IPS-18c (cell line): ENCODE measurements around the gene YTHDF1.
A peak's percentile ranks its signal among the peaks of the same experiment; 100 is the strongest.

Source experiments
- H3K4me3 ChIP-seq: 2 replicates; pipeline ENCODE4 v1.7.0; 2013; ENCODE audit warnings: low read depth, mild to moderate bottlenecking, low read length, moderate library complexity; ENCODE audit not compliant: insufficient read depth
- H3K9me3 ChIP-seq: one replicate; pipeline ENCODE4 v1.6.1; 2013; ENCODE audit warnings: mild to moderate bottlenecking, low read length, moderate library complexity; ENCODE audit not compliant: control insufficient read depth, insufficient read depth

YTHDF1 gene

DNA sequence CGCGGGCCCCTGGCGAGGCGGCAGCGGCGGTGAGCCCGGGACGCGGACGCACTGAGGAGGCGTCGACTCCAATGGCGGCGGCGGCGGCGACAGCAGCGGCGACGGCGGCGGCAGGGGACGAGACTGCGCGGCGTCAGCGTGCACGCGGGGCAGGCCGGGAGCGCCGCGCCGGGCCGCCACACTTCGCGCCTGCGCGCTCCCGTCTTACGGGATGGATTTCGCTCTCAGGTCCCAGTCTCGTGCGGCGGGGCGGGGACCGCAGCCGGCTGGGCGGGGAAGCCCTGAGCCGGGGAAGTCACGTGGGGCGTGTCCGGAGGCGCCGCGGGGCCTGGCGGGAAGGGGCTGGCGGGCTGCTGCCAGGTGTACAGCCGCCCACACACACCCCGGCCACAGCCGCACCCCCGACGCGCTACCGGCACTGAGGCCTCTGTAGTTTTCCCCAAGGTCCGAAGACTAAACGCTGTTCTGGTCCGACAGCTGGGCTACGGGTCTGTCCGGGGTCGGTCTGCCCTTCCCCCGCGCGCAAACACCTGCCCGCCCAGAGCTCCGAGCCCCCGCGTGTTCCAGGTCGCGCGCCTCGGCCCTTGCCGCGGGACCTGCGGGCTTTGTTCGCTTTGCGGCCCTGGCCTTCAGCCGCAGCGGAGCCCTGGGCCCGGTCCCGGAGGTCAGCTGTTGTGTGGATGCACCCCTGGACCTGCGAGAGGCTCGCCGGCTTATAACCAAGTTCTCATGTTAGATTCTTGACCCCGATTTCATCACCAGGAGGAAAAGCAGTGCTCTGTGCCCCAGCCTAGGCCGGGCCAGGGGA lies at the start of gene YTHDF1:
Gene YTHDF1, minus strand, starts transcription at position 91 of the 808 bp plus-strand sequence. CDS start 239 bp downstream, outside the sequence.
- Histone ChIP-seq H3K9me3 (peaks cover 2% of the 10 kb centered on the region), H3K4me3 (peak within 1 kb of the TSS; percentile 79)

DNA sequence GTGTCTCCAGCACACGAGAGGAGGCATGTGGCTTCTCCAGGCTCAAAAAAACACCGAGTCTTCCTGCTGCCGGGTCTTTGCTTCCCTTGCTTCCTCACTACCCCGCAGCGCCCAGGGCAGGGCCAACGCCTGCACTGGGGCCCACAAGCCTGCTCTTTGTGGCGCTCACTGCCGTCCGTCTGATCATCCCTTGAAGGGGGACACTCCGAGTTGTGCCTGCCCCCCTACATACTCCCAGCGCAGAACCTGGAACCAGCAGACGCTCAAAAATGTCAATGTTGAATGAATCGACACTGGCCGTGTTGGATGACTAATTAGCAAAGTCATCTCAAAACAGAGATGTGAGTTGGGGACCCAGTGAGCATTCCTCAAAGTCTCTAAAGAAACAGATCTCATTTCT lies 48.6 kb upstream of the YTHDF1 start:
- Histone ChIP-seq H3K9me3 (no peaks in the 10 kb centered on the region), H3K4me3 (no peak overlapping the region)

DNA sequence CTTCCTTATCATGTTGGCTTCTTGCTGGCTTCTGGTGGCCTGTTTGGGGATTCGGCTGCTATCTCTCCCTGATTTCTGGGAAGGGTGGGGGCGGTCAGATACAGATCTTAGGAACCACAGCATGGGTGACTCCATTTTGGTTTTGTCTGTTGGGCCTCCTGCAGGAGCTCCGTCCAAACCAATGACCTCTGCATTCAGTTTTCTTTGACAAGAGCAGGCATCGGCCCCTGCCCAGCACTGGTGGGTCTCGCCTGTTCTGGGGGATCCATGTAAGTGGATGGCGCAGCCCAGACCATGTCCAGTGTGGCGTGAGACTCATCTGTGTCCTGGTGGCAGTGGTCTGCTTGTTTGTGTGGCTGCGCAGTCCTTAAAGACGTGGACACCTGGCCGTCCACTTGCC lies 48.1 kb upstream of the YTHDF1 start:
- Histone ChIP-seq H3K9me3 (no peaks in the 10 kb centered on the region), H3K4me3 (no peak overlapping the region)

DNA sequence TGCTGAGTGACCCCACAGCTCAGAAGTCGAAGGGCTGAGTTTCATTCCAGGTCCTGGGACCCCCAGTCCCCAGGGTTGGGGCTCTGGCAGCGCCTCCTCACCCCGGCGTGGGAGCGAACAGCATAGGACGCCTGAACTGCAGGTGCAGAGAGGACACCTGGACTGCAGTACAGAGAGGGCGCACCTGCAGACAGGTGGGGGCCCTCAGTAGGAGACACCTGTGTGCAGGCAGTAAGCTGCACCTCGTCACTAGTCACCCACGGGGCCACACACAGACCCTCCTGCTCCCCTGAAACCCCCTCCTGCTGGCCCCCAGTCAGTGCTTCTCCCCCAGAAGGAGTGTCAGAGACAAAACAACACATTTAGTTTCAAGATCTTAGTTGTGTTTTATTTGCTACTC lies 46.9 kb upstream of the YTHDF1 start:
- Histone ChIP-seq H3K9me3 (no peaks in the 10 kb centered on the region), H3K4me3 (no peak overlapping the region)

DNA sequence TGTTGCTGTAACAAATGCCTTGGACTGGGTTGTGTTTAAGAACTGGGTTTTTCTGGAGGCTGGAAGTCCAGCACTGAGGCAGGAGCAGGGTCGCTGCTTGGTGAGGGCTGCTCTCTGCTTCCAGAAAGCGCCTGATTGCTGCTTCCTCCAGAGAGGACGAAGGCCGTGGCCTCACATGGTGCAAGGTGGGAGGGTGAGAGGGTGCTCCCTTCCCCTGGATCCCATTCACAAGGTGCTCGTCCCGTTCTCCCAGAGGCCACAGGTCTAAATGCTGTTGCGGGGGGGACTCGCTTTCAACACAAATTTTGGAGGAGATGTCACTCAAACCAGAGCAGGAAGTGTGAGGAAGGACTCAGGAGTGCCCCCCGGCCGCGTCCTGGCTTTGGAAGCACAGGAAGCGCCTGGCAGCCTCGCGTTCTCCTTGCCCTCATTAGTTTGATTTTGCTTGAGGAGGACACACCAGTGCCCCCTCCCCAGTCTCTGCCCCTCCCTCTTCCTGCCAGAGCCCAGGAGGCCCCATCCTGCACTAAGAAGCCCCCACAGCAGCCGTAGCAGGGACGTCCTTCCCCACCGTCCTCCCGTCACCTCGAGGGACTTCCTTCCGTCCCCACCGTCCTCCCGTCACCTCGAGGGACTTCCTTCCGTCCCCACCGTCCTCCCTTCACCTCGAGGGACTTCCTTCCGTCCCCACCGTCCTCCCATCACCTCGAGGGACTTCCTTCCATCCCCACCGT lies 46.0 kb upstream of the YTHDF1 start:
- Histone ChIP-seq H3K9me3 (peaks cover under 1% of the 10 kb centered on the region), H3K4me3 (no peak overlapping the region)

DNA sequence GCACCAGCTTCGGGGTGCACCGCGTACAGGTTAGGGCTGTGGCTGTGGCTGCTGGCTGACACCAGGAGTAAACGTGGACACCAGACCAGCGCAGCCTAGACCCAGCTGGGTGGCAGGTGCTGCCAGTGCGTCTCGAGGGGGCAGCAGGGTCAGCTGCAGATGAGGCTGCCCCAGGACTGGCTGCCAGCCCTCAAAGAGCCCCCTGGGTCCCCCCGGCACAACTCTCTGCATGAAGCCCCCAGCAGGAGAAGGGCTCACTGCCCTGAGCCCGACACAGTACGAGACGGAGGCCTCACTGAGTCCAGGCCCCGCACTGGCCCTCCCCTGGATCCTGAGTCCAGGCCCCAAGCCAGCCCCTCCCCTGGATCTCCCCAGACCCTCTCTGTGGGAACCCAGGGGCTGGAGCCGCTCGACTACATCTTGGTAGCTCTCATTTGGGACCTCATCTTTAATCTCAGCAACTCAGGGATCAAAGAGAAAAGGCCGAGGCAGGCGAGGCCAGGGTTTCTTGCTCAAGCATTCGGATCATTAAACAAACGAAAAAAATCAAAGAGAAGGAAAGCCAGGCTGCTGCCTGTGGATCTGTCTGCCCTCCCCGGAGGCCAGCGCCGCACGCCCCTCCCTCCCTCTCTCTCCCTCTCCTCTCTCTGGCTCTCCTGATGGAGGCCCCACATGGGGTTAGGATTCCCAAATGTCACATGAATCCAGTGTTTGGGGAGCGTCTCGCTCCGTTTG lies 45.3 kb upstream of the YTHDF1 start:
- Histone ChIP-seq H3K9me3 (peaks cover 3% of the 10 kb centered on the region), H3K4me3 (no peak overlapping the region)

DNA sequence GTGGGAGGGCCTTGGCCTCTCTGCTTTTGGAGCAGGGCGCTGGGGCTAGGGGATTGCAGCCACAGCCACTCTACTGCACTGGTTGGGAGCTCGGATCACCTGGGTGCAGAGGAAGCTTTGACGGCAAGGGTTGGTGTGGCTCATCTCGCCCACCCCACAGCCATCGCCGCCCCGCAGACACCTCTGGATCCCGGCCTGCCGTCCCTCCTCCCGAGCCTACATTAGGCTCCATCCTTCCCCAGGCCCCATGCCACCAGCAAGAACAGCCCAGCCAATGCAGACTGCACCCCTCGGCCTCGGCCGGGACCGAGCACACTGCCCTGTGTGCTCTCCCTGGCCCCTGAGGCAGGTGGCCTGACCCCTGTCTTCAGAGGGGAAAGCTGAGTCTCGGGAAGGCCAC lies 44.6 kb upstream of the YTHDF1 start:
- H3K9me3 ChIP-seq, result peaks cover 3% of the 10 kb centered on the region
- no peak overlapping the region for H3K4me3 ChIP-seq

DNA sequence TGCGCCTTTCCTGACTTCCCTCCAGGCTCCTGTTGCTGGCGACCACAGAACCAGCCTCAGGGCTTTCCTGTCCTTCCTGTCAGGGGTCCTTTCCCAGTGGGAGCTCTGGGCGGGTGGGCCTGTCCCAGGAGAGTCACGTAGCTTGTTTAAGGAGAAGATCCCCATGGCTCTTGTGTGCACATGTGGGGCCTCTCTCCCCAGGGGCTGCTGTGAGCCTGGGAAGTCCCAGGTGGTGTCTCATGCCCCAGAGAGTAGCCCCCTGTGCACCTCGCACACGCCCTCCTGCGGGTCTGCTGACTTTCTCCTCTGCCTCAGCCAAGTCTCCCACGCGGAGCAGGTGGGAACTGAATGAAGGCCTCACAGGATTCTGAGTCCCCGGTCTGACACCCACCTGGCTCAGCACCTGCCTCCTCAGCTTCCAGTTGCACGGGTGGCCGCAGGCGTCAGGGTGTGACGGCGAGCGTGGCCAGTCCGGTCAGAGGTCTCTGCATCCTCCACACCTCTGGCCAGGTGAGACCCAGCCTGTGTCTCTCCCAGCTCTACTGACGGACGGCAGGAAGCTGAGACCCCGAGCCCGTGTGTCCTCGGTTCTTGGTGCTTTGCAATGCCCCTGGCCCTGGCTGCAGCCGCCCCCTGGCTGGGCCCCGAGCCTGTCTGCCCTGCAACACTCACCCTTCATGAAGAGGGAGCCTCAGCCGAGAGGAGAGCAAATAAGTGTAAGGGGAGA lies 44.0 kb upstream of the YTHDF1 start:
- Histone ChIP-seq H3K4me3 (no peak overlapping the region), H3K9me3 (peaks cover 3% of the 10 kb centered on the region)

DNA sequence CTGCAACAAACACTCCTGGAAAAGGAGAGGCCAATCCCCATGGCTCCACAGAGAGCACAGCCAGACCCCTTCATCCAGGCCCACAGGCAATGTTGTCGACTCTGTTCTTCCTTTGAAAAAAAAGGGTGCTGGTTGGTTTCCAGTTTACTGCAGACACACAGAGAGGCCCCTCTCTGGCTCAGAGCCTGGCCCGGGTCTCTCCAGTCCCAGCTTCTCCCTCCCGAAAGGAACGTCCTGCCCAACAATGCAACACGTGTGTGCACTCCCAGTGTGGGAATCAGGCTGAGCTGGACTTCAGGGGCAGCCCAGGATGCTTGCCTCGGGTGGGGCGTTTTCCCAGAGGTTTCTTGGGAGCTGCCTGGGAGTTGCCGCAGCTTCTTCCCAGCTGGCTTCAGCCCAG lies 42.9 kb upstream of the YTHDF1 start:
- no peak overlapping the region for H3K4me3 ChIP-seq
- H3K9me3 ChIP-seq, result peaks cover 3% of the 10 kb centered on the region

DNA sequence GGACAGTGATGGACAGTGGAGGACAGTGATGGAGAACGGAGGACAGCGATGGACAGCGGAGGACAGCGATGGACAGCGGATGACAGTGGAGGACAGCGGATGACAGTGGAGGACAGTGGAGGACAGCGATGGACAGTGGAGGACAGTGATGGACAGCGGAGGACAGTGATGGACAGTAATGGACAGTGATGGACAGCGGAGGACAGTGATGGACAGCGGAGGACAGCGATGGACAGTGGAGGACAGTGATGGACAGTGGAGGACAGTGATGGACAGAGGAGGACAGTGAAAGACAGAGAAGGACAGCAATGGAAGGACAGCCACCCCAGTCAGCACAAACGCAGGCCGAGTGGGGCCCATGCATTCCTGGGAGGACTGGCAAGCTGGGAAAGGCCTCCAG lies 41.7 kb upstream of the YTHDF1 start:
- H3K4me3 ChIP-seq, result no peak overlapping the region
- peaks cover 3% of the 10 kb centered on the region for H3K9me3 ChIP-seq

DNA sequence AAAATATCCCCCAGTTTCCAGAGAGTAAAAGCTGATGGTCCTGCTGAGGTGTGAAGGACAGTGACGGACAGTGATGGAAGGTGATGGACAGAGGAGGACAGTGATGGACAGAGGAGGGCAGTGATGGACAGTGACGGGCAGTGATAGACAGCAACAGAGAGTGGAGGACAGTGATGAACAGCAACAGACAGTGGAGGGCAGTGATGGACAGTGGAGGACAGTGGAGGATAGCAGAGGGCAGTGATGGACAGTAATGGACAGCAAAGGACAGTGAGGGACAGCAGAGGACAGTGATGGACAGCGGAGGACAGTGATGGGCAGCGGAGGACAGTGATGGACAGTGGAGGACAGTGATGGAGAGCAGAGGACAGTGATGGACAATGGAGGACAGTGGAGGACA lies 41.0 kb upstream of the YTHDF1 start:
- H3K4me3 ChIP-seq, result no peak overlapping the region

DNA sequence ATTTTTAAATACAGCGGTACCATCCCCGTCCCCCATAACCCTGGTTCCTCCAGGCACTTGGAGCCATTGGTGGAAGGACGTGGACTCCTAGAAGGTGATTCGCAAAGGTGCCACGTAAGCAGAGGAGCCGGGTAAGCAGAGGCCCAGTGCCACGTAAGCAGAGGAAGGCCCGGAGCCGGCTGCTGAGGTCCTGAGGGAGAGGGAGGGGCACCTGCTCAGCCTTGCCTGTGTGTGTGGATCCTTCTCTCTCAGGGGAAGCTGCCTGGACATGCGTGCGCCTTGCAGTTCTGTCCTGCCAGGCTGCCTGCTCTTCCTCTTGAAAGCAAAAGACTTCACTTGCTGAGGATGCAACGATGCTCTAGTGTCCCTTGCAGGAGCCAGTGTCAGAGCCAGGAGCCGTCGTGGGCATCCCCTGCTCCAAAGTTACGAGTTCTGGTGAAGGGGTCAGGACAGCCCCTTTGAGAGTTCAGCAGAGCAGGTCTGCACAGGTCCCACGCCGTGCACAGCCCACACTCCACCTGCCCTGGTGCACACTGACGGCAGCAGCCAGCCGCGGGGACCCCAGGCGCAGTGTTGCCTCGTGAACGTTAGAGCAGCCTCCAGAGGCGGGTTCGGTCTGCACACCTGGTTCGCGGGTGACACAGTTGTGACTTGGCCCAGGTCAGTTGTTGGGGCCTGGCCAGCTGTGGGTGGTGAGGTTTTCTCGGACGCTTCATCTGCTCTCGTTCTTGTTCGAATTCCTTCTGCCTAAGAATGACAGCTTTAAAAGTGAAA lies 40.2 kb upstream of the YTHDF1 start:
- Histone ChIP-seq H3K4me3 (no peak overlapping the region), H3K9me3 (peaks cover 3% of the 10 kb centered on the region)

More for the DNA sequence above, 41.0 kb upstream of the YTHDF1 start:
- H3K9me3 ChIP-seq, result peaks cover 3% of the 10 kb centered on the region

DNA sequence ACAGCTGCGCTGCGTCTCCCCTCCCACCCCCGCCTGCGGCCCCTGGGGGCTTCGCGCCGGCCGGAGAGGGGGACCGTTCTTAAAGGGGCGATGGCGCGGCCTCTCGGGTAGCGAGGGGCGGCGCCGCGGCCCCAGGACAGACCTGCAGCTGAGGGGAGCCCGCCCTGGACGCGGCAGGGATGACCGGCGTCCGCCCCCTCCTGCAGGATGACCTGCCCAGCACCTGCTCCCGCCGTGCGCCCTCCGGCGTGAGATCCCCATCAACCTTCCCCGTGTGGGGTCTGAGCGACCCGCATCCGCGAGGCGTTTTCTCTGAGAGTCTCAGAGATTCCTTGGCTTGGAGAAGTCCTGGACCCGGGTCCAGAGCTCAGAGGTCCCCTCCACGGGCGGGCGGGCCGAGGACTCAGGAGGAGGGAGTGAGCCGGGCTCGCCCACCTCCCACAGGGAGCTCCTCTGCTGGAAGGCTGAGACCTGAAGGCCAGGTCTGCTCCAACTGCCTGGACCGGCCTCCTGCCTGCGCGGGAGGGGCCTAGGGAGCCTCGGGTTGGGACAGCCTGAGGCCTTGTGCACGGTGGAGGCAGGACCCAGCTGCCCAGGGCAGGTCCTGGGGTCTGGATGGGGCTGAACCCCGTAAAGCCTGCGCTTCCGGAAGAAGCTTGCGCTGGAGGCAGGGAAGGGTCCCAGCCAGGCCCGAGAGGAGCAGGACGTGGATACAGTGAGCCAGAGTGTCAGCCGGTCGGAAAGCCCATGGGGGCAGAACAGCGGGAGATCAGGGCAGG lies 38.9 kb upstream of the YTHDF1 start:
- H3K9me3 ChIP-seq, result peaks cover 3% of the 10 kb centered on the region
- H3K4me3 ChIP-seq, result peak overlapping the region; percentile 55

DNA sequence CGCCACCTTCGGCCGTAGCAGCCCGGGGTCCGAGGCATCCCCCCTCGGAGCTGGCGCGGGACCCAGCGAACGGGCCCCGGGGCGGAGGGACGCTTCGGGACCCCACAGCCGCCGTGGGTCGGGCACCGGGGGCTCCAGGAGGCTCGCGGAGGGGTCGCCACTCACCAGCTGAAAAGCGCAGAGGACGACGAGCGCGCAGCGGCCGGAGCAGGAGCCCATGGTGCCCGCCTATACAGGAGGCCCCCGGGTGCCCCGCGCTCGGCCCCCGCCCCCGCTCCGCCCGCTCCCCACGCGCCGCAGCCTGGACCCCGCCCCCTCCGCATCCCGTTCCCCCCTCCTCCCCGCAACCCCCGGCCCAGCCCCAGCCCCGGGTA lies 38.3 kb upstream of the YTHDF1 start, which contains the start of gene NKAIN4:
Gene NKAIN4, minus strand, starts transcription at position 232 of the 374 bp plus-strand sequence. Its CDS starts 13 bp downstream, at position 219.
- peak within 1 kb of the TSS; percentile 62 for H3K4me3 ChIP-seq
- peaks cover 3% of the 10 kb centered on the region for H3K9me3 ChIP-seq

DNA sequence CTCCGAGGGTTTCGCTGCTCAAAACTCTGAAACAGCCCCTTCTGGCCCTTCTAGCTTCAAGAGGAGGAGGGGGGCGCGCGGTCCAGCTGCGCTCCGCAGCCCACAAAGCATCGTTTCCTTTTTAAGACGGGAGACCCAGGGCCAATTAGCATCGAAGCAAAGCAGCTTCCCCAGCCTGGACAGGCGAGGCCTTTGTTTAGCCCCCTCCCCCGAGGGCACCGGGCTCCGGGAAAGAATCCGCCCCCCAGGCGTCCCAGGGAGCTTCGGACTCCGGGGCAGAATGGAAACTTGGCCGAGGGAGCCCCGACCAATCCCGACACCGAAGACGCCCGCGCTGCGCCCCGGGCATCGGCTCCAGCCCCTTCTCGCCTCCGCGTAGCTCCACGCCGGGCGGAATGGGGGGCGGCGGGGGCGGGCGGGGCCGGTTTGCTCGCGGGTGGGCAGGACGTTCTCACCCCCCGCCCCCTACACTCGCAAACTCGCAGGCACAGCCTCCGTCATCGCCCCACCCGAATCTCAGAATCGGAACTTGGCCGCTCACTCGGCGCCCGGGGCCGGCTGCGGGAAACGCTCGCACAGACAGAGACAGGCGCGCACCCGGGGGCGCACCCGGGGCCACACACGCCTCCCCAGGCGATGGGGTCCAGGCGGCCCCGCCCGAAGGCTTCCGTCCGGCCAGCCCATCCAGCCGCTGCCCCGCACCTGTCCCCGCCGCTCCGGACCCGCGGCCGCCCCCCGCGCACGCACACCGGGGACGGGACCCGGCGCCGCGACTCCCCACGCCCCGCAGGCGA lies 37.7 kb upstream of the YTHDF1 start:
- peaks cover 3% of the 10 kb centered on the region for H3K9me3 ChIP-seq
- H3K4me3 ChIP-seq, result peak overlapping the region; percentile 62
